ENCODE measurements around the gene DOK6. TPM values are rescaled to one million over a fixed set of nuclear protein-coding genes. Genes with fewer than 3 reads are reported as not detected.

The DOK6 gene
- total and polyA plus RNA-seq, 2 of the 13 experiments (the other 11 are each of a cell fraction or from before 2014, with no cell fraction given) = 17.0 to 17.2 TPM

DNA sequence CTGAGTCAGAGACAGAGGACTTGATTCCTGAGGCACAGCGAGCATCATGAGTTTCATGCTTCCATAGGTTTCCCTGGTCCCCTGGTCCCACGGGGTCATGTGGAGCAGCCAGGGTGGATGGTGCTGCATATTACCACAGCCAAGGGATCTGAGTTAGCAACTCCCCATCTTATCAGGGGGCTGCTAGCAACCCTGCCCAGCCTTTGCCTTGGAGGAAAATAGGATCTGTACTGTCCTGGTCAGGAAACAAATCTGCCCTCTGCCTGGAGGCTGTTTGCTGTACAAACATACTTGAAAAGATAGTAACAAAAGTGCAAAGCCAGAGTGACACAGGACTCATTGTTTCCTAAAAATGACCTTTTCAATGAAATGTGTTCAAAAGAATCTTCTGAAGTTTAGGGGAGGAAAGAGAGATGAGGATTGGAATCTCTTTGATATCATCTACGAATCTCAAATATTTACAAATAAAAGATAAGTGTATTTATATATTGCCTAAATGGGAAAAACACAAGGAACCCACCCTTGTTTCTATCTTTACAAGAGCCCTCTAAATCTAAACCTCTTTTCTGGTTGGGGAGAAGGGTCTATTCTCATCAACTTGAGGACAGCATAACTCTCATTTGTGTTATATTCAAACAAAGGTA is 352.2 kb downstream of the DOK6 start (continued):
- TF ChIP-seq, protein P1, sequence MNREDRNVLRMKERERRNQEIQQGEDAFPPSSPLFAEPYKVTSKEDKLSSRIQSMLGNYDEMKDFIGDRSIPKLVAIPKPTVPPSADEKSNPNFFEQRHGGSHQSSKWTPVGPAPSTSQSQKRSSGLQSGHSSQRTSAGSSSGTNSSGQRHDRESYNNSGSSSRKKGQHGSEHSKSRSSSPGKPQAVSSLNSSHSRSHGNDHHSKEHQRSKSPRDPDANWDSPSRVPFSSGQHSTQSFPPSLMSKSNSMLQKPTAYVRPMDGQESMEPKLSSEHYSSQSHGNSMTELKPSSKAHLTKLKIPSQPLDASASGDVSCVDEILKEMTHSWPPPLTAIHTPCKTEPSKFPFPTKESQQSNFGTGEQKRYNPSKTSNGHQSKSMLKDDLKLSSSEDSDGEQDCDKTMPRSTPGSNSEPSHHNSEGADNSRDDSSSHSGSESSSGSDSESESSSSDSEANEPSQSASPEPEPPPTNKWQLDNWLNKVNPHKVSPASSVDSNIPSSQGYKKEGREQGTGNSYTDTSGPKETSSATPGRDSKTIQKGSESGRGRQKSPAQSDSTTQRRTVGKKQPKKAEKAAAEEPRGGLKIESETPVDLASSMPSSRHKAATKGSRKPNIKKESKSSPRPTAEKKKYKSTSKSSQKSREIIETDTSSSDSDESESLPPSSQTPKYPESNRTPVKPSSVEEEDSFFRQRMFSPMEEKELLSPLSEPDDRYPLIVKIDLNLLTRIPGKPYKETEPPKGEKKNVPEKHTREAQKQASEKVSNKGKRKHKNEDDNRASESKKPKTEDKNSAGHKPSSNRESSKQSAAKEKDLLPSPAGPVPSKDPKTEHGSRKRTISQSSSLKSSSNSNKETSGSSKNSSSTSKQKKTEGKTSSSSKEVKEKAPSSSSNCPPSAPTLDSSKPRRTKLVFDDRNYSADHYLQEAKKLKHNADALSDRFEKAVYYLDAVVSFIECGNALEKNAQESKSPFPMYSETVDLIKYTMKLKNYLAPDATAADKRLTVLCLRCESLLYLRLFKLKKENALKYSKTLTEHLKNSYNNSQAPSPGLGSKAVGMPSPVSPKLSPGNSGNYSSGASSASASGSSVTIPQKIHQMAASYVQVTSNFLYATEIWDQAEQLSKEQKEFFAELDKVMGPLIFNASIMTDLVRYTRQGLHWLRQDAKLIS (CRISPR knock-in tag; IDR thresholded peaks at IDR 0.05) = no peak
- TF ChIP-seq ZFP41 (CRISPR knock-in tag; IDR thresholded peaks at IDR 0.05; ENCODE audit: borderline replicate concordance) = no peak
- TF ChIP-seq, protein P2, sequence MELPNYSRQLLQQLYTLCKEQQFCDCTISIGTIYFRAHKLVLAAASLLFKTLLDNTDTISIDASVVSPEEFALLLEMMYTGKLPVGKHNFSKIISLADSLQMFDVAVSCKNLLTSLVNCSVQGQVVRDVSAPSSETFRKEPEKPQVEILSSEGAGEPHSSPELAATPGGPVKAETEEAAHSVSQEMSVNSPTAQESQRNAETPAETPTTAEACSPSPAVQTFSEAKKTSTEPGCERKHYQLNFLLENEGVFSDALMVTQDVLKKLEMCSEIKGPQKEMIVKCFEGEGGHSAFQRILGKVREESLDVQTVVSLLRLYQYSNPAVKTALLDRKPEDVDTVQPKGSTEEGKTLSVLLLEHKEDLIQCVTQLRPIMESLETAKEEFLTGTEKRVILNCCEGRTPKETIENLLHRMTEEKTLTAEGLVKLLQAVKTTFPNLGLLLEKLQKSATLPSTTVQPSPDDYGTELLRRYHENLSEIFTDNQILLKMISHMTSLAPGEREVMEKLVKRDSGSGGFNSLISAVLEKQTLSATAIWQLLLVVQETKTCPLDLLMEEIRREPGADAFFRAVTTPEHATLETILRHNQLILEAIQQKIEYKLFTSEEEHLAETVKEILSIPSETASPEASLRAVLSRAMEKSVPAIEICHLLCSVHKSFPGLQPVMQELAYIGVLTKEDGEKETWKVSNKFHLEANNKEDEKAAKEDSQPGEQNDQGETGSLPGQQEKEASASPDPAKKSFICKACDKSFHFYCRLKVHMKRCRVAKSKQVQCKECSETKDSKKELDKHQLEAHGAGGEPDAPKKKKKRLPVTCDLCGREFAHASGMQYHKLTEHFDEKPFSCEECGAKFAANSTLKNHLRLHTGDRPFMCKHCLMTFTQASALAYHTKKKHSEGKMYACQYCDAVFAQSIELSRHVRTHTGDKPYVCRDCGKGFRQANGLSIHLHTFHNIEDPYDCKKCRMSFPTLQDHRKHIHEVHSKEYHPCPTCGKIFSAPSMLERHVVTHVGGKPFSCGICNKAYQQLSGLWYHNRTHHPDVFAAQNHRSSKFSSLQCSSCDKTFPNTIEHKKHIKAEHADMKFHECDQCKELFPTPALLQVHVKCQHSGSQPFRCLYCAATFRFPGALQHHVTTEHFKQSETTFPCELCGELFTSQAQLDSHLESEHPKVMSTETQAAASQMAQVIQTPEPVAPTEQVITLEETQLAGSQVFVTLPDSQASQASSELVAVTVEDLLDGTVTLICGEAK (IDR thresholded peaks at IDR 0.05) = no peak
- TF ChIP-seq, protein P2 (CRISPR knock-in tag; IDR thresholded peaks at IDR 0.05) = no peak; the same call in 1 of the 2 replicates
- TF ChIP-seq, protein P3, sequence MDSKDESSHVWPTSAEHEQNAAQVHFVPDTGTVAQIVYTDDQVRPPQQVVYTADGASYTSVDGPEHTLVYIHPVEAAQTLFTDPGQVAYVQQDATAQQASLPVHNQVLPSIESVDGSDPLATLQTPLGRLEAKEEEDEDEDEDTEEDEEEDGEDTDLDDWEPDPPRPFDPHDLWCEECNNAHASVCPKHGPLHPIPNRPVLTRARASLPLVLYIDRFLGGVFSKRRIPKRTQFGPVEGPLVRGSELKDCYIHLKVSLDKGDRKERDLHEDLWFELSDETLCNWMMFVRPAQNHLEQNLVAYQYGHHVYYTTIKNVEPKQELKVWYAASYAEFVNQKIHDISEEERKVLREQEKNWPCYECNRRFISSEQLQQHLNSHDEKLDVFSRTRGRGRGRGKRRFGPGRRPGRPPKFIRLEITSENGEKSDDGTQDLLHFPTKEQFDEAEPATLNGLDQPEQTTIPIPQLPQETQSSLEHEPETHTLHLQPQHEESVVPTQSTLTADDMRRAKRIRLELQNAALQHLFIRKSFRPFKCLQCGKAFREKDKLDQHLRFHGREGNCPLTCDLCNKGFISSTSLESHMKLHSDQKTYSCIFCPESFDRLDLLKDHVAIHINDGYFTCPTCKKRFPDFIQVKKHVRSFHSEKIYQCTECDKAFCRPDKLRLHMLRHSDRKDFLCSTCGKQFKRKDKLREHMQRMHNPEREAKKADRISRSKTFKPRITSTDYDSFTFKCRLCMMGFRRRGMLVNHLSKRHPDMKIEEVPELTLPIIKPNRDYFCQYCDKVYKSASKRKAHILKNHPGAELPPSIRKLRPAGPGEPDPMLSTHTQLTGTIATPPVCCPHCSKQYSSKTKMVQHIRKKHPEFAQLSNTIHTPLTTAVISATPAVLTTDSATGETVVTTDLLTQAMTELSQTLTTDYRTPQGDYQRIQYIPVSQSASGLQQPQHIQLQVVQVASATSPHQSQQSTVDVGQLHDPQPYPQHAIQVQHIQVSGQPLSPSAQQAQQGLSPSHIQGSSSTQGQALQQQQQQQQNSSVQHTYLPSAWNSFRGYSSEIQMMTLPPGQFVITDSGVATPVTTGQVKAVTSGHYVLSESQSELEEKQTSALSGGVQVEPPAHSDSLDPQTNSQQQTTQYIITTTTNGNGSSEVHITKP (CRISPR knock-in tag; IDR thresholded peaks at IDR 0.05; ENCODE audit: low read depth) = peak; percentile 21; the same call in 1 of the 2 replicates
- TF ChIP-seq, protein P4, sequence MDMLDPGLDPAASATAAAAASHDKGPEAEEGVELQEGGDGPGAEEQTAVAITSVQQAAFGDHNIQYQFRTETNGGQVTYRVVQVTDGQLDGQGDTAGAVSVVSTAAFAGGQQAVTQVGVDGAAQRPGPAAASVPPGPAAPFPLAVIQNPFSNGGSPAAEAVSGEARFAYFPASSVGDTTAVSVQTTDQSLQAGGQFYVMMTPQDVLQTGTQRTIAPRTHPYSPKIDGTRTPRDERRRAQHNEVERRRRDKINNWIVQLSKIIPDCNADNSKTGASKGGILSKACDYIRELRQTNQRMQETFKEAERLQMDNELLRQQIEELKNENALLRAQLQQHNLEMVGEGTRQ (IDR thresholded peaks at IDR 0.05; ENCODE audit: low read depth, low read length) = peak; percentile 41
- TF ChIP-seq, protein P4 (CRISPR knock-in tag; IDR thresholded peaks at IDR 0.05; ENCODE audit: borderline replicate concordance) = peak; percentile 48; the same call in 1 of the 2 replicates
- no peak for TF ChIP-seq MAFF (IDR thresholded peaks at IDR 0.05; ENCODE audit: low read depth, low read length)
- TF ChIP-seq TCF7L2 (IDR thresholded peaks at IDR 0.05; ENCODE audit: low read depth, low read length) = peak; percentile 85
